DND-41 (cell line): ENCODE results near the gene CNTN5.

ENCODE experiments used
- EZH2 ChIP-seq: IDR thresholded peaks from 3 replicates; pipeline ENCODE4 v1.6.1; 2012; ENCODE audit warnings: borderline replicate concordance, low read depth, mild to moderate bottlenecking, moderate library complexity, low read length, inconsistent platforms; ENCODE audit not compliant: severe bottlenecking
- TF ChIP-seq, protein P1 (sequence below): IDR thresholded peaks from 2 replicates; pipeline ENCODE4 v1.5.1; 2012; ENCODE audit warnings: borderline replicate concordance, low read length, moderate library complexity, mild to moderate bottlenecking; ENCODE audit not compliant: poor library complexity, severe bottlenecking; ENCODE audit errors: extremely low read depth

DNA sequence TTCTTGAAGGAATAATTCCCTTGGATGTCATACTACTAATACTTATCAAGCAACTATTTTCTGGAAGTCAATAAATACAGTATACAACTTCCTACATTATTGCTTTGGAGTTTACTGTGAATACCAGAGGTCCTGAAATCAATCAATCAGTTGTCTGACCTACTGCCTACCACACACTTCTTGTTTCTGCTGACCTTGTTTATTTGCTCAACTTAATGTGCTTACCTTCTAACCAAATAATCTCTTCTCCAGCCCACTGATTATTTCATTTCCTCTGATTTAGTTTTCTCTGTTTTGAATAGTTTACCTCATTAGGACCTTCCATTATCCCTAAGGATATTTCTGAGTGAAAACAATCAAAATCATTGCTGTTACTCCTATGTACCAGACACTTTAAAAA lies 1142.7 kb downstream of the CNTN5 start:
- TF ChIP-seq, protein P1, sequence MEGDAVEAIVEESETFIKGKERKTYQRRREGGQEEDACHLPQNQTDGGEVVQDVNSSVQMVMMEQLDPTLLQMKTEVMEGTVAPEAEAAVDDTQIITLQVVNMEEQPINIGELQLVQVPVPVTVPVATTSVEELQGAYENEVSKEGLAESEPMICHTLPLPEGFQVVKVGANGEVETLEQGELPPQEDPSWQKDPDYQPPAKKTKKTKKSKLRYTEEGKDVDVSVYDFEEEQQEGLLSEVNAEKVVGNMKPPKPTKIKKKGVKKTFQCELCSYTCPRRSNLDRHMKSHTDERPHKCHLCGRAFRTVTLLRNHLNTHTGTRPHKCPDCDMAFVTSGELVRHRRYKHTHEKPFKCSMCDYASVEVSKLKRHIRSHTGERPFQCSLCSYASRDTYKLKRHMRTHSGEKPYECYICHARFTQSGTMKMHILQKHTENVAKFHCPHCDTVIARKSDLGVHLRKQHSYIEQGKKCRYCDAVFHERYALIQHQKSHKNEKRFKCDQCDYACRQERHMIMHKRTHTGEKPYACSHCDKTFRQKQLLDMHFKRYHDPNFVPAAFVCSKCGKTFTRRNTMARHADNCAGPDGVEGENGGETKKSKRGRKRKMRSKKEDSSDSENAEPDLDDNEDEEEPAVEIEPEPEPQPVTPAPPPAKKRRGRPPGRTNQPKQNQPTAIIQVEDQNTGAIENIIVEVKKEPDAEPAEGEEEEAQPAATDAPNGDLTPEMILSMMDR = no peak
- TF ChIP-seq EZH2 = no peak
